Astrocyte (in vitro differentiated cells and primary cell): ENCODE data around the gene SOX13. TPM values are rescaled to one million over a fixed set of nuclear protein-coding genes. Genes with fewer than 3 reads are reported as not detected.

ENCODE experiments used
- DNase-seq: peaks from one replicate; pipeline ENCODE4 v3.0.0-alpha.2; 2010; ENCODE audit warnings: low read depth
- FAIRE-seq: peaks from 2 replicates; lab custom pipeline; 2011; peaks lifted over from hg19 to GRCh38; lab: Jason Lieb, UNC
- H2AFZ ChIP-seq: 2 replicates; pipeline ENCODE4 v1.6.0; 2012; ENCODE audit warnings: low read depth, low read length, inconsistent platforms
- H3K27ac ChIP-seq: 2 replicates; pipeline ENCODE4 v1.5.1; 2011; ENCODE audit warnings: low read depth, low read length, inconsistent platforms
- H3K27me3 ChIP-seq: 2 replicates; pipeline ENCODE4 v1.6.0; 2011; ENCODE audit warnings: low read length, inconsistent platforms; ENCODE audit not compliant: insufficient read depth
- H3K36me3 ChIP-seq: 2 replicates; pipeline ENCODE4 v1.5.1; 2011; ENCODE audit warnings: low read length, inconsistent platforms; ENCODE audit not compliant: insufficient read depth
- H3K4me1 ChIP-seq: 2 replicates; pipeline ENCODE4 v1.5.1; 2011; ENCODE audit warnings: low read length, inconsistent platforms; ENCODE audit not compliant: insufficient read depth
- H3K4me2 ChIP-seq: 2 replicates; pipeline ENCODE4 v1.6.0; 2012; ENCODE audit warnings: low read length, inconsistent platforms
- H3K4me3 ChIP-seq: 2 replicates; pipeline ENCODE4 v1.5.1; 2011; ENCODE audit warnings: low read depth, mild to moderate bottlenecking, low read length, inconsistent platforms; ENCODE audit not compliant: insufficient read depth
- H3K79me2 ChIP-seq: 2 replicates; pipeline ENCODE4 v1.6.0; 2012; ENCODE audit warnings: mild to moderate bottlenecking, low read length, inconsistent platforms; ENCODE audit not compliant: insufficient read depth
- H3K9ac ChIP-seq: 2 replicates; pipeline ENCODE4 v1.6.0; 2012; ENCODE audit warnings: mild to moderate bottlenecking, low read length, inconsistent platforms
- H3K9me3 ChIP-seq: 2 replicates; pipeline ENCODE4 v1.5.1; 2012; ENCODE audit warnings: low read depth, mild to moderate bottlenecking, low read length, inconsistent platforms; ENCODE audit not compliant: insufficient read depth
- H4K20me1 ChIP-seq: 2 replicates; pipeline ENCODE4 v1.6.0; 2012; ENCODE audit warnings: low read length, inconsistent platforms; ENCODE audit not compliant: insufficient read depth
- H3K27ac Mint-ChIP-seq: one replicate; pipeline ENCODE4 v1.8.0; 2021; ENCODE audit warnings: mild to moderate bottlenecking, mixed read lengths; ENCODE audit not compliant: unreplicated experiment
- H3K27me3 Mint-ChIP-seq: one replicate; pipeline ENCODE4 v1.8.0; 2021; ENCODE audit warnings: low read depth, mixed read lengths; ENCODE audit not compliant: unreplicated experiment
- H3K36me3 Mint-ChIP-seq: one replicate; pipeline ENCODE4 v1.8.0; 2021; ENCODE audit warnings: low read depth, mixed read lengths; ENCODE audit not compliant: unreplicated experiment
- H3K4me1 Mint-ChIP-seq: one replicate; pipeline ENCODE4 v1.8.0; 2021; ENCODE audit warnings: low read depth, mixed read lengths; ENCODE audit not compliant: unreplicated experiment
- H3K4me3 Mint-ChIP-seq: one replicate; pipeline ENCODE4 v1.8.0; 2021; ENCODE audit warnings: mild to moderate bottlenecking, moderate library complexity, mixed read lengths; ENCODE audit not compliant: unreplicated experiment
- H3K9me3 Mint-ChIP-seq: one replicate; pipeline ENCODE4 v1.8.0; 2021; ENCODE audit warnings: mild to moderate bottlenecking, mixed read lengths; ENCODE audit not compliant: unreplicated experiment
- EZH2 ChIP-seq: IDR thresholded peaks from 2 replicates; pipeline ENCODE4 v1.6.1; 2012; ENCODE audit warnings: mild to moderate bottlenecking, low read length, inconsistent platforms; ENCODE audit not compliant: insufficient read depth
- total RNA-seq: library from RNA; stranded (reverse); gene quantifications from 2 replicates; pipeline ENCODE4 v1.2.1, GENCODE V29; 2021
- TF ChIP-seq, protein P1 (sequence below): IDR thresholded peaks from 2 replicates; pipeline ENCODE4 v1.5.1; 2011; ENCODE audit warnings: low read depth, mild to moderate bottlenecking, inconsistent platforms, low read length, moderate library complexity; ENCODE audit not compliant: insufficient read depth

Gene SOX13
- total RNA-seq, 1 donor from 2014 or later, result 12.4 TPM

DNA sequence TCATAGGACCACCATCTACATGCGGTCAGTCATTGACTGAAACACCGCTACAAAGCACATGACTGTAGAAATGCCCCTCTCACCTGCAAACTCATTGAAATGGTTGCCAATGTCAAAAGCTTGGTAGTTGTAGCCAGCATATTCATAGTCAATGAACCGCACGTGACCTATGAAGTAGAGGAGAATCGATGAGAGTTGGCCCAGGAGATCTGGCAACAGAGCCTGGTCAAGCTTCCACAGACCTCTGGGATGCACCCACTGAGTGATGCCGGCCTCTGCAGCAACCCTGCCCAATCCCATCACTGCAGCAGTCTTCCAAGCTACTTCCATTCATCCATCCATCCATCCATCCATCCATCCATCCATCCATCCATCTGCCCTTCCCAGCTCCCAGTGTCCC, 67.0 kb downstream of the SOX13 start:
- H3K9me3 Mint-ChIP-seq, result peaks cover 10% of the 10 kb centered on the region
- no peak overlapping the region for H2AFZ ChIP-seq
- H3K27me3 Mint-ChIP-seq, result peaks cover 14% of the 10 kb centered on the region
- H3K9ac ChIP-seq, result no peak overlapping the region
- no peak for DNase-seq
- no peak overlapping the region for H3K4me3 Mint-ChIP-seq
- no peak overlapping the region for H3K27ac ChIP-seq
- no peak overlapping the region for H3K27ac Mint-ChIP-seq
- H3K4me2 ChIP-seq, result no peak overlapping the region
- TF ChIP-seq, protein P1, sequence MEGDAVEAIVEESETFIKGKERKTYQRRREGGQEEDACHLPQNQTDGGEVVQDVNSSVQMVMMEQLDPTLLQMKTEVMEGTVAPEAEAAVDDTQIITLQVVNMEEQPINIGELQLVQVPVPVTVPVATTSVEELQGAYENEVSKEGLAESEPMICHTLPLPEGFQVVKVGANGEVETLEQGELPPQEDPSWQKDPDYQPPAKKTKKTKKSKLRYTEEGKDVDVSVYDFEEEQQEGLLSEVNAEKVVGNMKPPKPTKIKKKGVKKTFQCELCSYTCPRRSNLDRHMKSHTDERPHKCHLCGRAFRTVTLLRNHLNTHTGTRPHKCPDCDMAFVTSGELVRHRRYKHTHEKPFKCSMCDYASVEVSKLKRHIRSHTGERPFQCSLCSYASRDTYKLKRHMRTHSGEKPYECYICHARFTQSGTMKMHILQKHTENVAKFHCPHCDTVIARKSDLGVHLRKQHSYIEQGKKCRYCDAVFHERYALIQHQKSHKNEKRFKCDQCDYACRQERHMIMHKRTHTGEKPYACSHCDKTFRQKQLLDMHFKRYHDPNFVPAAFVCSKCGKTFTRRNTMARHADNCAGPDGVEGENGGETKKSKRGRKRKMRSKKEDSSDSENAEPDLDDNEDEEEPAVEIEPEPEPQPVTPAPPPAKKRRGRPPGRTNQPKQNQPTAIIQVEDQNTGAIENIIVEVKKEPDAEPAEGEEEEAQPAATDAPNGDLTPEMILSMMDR, result no peak
- no peak for TF ChIP-seq EZH2
- H3K4me1 ChIP-seq, result no peaks in the 10 kb centered on the region
- H3K4me3 ChIP-seq, result no peak overlapping the region
- no peaks in the 10 kb centered on the region for H3K27me3 ChIP-seq
- H3K79me2 ChIP-seq, result no peaks in the 10 kb centered on the region
- no peaks in the 10 kb centered on the region for H3K36me3 ChIP-seq
- FAIRE-seq, result no peak
- no peaks in the 10 kb centered on the region for H4K20me1 ChIP-seq
- no peaks in the 10 kb centered on the region for H3K4me1 Mint-ChIP-seq
- H3K36me3 Mint-ChIP-seq, result peaks cover 13% of the 10 kb centered on the region
- no peaks in the 10 kb centered on the region for H3K9me3 ChIP-seq

DNA sequence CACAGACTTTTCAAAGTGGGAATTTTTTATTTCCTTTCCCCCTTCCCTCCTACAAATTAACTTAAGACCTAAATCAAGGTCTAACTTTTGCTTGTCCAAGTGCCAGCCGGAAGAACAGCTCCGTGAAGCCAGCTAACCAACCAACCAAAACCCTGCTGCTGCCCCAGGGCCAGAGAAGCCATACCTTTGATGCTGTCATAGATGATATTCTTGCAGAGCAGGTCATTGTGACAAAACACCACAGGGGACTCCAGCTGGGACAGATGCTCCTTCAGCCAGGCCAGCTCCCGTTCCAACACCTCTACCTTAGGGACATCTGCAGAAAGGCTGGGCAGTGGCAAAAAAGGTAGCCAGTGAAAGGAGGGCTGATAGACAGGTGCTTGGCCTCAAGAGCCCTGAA, 68.2 kb downstream of the SOX13 start:
- Mint-ChIP-seq H3K9me3 (peaks cover 10% of the 10 kb centered on the region), H3K4me1 (no peaks in the 10 kb centered on the region), H3K36me3 (peaks cover 18% of the 10 kb centered on the region), H3K27me3 (peaks cover 19% of the 10 kb centered on the region), H3K4me3 (no peak overlapping the region), H3K27ac (no peak overlapping the region)
- FAIRE-seq (no peak), DNase-seq (no peak)
- Histone ChIP-seq H3K4me1 (no peaks in the 10 kb centered on the region), H3K4me3 (no peak overlapping the region), H3K9me3 (no peaks in the 10 kb centered on the region), H3K36me3 (no peaks in the 10 kb centered on the region), H3K27me3 (no peaks in the 10 kb centered on the region), H3K9ac (no peak overlapping the region), H3K4me2 (no peak overlapping the region), H3K79me2 (no peaks in the 10 kb centered on the region), H2AFZ (no peak overlapping the region), H3K27ac (no peak overlapping the region), H4K20me1 (no peaks in the 10 kb centered on the region)
- TF ChIP-seq, protein P1, result no peak
- TF ChIP-seq EZH2, result no peak

DNA sequence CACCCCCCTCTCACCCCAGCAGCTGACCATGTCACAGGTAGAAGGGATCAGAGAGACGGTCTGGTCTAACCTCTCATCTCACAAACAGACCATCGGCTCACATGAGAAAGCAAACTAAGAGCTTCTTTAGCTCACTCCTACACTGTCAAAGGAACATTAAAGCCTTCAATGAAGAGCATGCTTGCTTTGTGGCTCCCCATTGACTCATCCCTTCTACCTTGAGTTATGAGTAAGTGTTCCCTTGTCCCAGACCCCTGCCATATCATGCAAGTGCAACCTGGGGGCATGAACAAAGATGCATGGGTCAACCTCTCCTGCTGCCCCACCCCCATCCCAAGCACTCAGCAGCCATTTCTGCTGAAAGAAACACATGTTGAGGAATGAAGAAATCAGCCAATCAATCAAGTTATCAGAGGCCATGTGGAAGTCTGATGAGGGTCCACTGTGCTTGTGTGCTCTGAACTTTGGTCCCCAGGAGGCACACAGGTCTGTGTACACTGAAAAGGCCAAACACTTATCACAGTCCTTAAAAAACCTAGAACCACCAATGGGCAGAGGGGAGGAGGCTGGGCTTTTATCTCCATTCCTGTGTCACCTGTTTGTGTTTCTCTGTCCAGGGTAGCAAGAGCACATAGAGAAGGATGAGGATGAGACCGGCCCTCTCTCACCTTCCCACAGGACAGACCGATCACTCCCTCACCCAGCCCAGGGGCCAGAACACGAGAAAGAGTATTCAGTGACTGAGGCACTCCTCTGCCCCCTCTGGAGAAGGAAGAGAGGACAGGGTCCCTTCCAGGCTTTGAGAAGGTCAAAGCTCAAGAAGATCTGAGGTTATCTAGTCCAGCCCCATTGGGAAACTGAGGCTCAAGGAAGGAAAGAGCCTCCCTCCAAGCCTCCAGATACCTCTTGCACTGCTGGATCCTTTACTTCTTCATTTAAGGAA, 69.4 kb downstream of the SOX13 start:
- H3K27me3 ChIP-seq, result no peaks in the 10 kb centered on the region
- H3K4me3 ChIP-seq, result no peak overlapping the region
- Mint-ChIP-seq H3K27ac (no peak overlapping the region), H3K36me3 (peaks cover 18% of the 10 kb centered on the region), H3K4me1 (no peaks in the 10 kb centered on the region), H3K9me3 (peaks cover 10% of the 10 kb centered on the region), H3K27me3 (peaks cover 23% of the 10 kb centered on the region), H3K4me3 (no peak overlapping the region)
- FAIRE-seq, result no peak
- H3K9me3 ChIP-seq, result no peaks in the 10 kb centered on the region
- no peaks in the 10 kb centered on the region for H3K79me2 ChIP-seq
- no peaks in the 10 kb centered on the region for H3K36me3 ChIP-seq
- no peak overlapping the region for H3K9ac ChIP-seq
- no peak overlapping the region for H3K27ac ChIP-seq
- DNase-seq, result no peak
- H3K4me2 ChIP-seq, result no peak overlapping the region
- no peaks in the 10 kb centered on the region for H3K4me1 ChIP-seq
- H2AFZ ChIP-seq, result no peak overlapping the region
- H4K20me1 ChIP-seq, result no peaks in the 10 kb centered on the region
- no peak for TF ChIP-seq EZH2
- TF ChIP-seq, protein P1, result no peak
